Measurements from ENCODE around the gene ASH1L.

The ASH1L gene

GRCh38 chr1:155509064-155509463 is 53.5 kb downstream of the ASH1L start:
- ATAC-seq = no peak
- no peak for TF ChIP-seq GLIS3 (CRISPR knock-in tag; IDR thresholded peaks at IDR 0.05)
- TF ChIP-seq CSRNP3 (CRISPR knock-in tag; IDR thresholded peaks at IDR 0.05) = no peak
- TF ChIP-seq ZC3H10 (CRISPR knock-in tag; IDR thresholded peaks at IDR 0.05) = no peak
- no peak for TF ChIP-seq ZFP3 (CRISPR knock-in tag; IDR thresholded peaks at IDR 0.05)
- no peak for TF ChIP-seq RARB (CRISPR knock-in tag; IDR thresholded peaks at IDR 0.05)
- no peak for TF ChIP-seq SNAI2 (CRISPR knock-in tag; IDR thresholded peaks at IDR 0.05)
- no peak for TF ChIP-seq ZNF8 (CRISPR knock-in tag; IDR thresholded peaks at IDR 0.05)
- TF ChIP-seq ARNTL (CRISPR knock-in tag; IDR thresholded peaks at IDR 0.05; ENCODE audit: borderline replicate concordance, low read depth) = no peak
- TF ChIP-seq ZNF70 (CRISPR knock-in tag; IDR thresholded peaks at IDR 0.05) = no peak
- no peak for TF ChIP-seq CREB5 (CRISPR knock-in tag; IDR thresholded peaks at IDR 0.05; ENCODE audit: low read depth)
- TF ChIP-seq POU6F1 (CRISPR knock-in tag; IDR thresholded peaks at IDR 0.05; ENCODE audit: borderline replicate concordance, low read depth) = no peak
- TF ChIP-seq PATZ1 (CRISPR knock-in tag; IDR thresholded peaks at IDR 0.05; ENCODE audit: borderline replicate concordance) = no peak
- TF ChIP-seq PPARA (CRISPR knock-in tag; IDR thresholded peaks at IDR 0.05; ENCODE audit: borderline replicate concordance) = no peak
- TF ChIP-seq BACH2 (CRISPR knock-in tag; IDR thresholded peaks at IDR 0.05; ENCODE audit: borderline replicate concordance) = no peak
- TF ChIP-seq TSHZ2 (CRISPR knock-in tag; IDR thresholded peaks at IDR 0.05) = no peak
- no peak for TF ChIP-seq CSDC2 (CRISPR knock-in tag; IDR thresholded peaks at IDR 0.05)
- no peak for TF ChIP-seq ISL1 (CRISPR knock-in tag; IDR thresholded peaks at IDR 0.05)
- no peak for TF ChIP-seq OSR1 (CRISPR knock-in tag; IDR thresholded peaks at IDR 0.05)
- no peak for TF ChIP-seq ZFP30 (CRISPR knock-in tag; IDR thresholded peaks at IDR 0.05)
- TF ChIP-seq TCF4 (CRISPR knock-in tag; IDR thresholded peaks at IDR 0.05; ENCODE audit: borderline replicate concordance) = no peak

- ATAC-seq = no peak
- TF ChIP-seq OSR1 (CRISPR knock-in tag; IDR thresholded peaks at IDR 0.05) (no peak), ZNF565 (CRISPR knock-in tag; conservative IDR thresholded peaks at IDR 0.05; ENCODE audit: low read depth) (no peak), CREB5 (CRISPR knock-in tag; IDR thresholded peaks at IDR 0.05; ENCODE audit: low read depth) (no peak), TOX (CRISPR knock-in tag; IDR thresholded peaks at IDR 0.05; ENCODE audit: borderline replicate concordance) (no peak), ZFP30 (CRISPR knock-in tag; IDR thresholded peaks at IDR 0.05) (no peak), TSHZ2 (CRISPR knock-in tag; IDR thresholded peaks at IDR 0.05) (no peak), PATZ1 (CRISPR knock-in tag; IDR thresholded peaks at IDR 0.05; ENCODE audit: borderline replicate concordance) (no peak), ZNF70 (CRISPR knock-in tag; IDR thresholded peaks at IDR 0.05) (no peak), ZNF8 (CRISPR knock-in tag; IDR thresholded peaks at IDR 0.05) (no peak), GLIS3 (CRISPR knock-in tag; IDR thresholded peaks at IDR 0.05) (no peak), PPARA (CRISPR knock-in tag; IDR thresholded peaks at IDR 0.05; ENCODE audit: borderline replicate concordance) (no peak), ARNTL (CRISPR knock-in tag; IDR thresholded peaks at IDR 0.05; ENCODE audit: borderline replicate concordance, low read depth) (no peak), BACH2 (CRISPR knock-in tag; IDR thresholded peaks at IDR 0.05; ENCODE audit: borderline replicate concordance) (no peak)
Observed at GRCh38 chr1:155507945-155508344, 54.7 kb downstream of the ASH1L start.

All from SK-N-SH treated with all-trans-retinoic acid at 6 μM for 48 hours (cell line).